ENCODE results near the gene SHPK.

The SHPK gene

GRCh38 chr17:3659541-3660111, 23.6 kb upstream of the SHPK start:
- no peak for DNase-seq

GRCh38 chr17:3658784-3659449, 22.9 kb upstream of the SHPK start:
- no peak for DNase-seq

- DNase-seq = no peak
Observed at GRCh38 chr17:3657874-3658783, 22.1 kb upstream of the SHPK start.

DNA sequence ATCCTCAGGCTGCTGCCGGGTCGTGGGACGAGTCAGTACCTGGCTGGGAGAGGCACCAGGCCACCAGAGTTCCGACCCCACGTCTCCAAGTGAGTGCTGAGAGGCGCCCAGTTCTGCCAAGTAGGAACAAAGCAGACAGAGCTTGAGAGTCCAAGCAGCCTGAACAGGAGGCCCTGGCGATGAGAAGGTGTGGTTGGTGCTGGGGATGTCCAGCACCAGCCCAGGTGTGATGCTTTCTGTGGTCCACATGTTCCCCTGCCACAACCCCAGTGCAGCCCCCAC, 21.5 kb upstream of the SHPK start:
- DNase-seq = no peak

DNA sequence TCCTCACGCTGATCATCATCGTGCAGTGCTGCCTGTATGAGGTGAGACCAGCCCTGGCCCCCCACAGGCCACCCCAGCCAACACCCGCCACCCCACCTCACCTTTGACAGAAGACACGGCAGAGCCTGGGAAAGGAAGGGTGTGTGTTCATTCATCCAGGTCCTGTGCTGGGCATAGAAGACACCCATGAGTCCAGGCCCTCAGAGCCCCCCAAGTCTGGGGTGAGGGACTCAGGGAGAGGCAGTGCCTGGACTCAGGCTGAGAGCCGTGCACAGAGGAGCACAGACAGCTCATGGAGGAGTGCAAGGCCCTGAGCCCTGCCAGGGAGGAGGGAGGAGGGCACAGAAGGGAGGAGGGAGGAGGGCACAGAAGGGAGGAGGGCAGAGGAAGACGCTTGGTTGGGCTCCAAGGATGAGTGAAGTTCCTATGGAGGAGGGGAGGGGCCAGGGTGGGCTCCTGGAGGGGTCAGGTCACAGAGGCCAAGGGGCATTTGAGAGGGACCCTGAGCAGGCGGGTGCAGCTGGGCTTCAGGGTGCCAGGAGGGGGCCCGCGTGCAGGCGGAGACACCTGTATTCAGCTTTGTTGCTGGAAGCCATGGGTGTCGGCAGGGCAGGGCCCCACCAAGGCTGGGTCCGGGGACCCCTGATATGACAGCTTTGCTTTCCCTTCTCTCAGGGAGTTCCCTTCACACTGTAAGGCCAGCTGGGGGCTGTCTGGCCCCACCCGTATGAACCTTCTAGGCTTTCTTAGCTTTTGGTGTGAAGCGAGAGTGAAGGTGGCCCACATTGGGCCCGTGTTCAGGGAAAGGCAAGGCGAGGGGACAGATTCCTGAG, 20.9 kb upstream of the SHPK start:
- no peak for DNase-seq

GRCh38 chr17:3656353-3656752, 20.3 kb upstream of the SHPK start:
- no peak for DNase-seq

GRCh38 chr17:3655766-3656165, 19.7 kb upstream of the SHPK start:
- no peak for DNase-seq

DNA sequence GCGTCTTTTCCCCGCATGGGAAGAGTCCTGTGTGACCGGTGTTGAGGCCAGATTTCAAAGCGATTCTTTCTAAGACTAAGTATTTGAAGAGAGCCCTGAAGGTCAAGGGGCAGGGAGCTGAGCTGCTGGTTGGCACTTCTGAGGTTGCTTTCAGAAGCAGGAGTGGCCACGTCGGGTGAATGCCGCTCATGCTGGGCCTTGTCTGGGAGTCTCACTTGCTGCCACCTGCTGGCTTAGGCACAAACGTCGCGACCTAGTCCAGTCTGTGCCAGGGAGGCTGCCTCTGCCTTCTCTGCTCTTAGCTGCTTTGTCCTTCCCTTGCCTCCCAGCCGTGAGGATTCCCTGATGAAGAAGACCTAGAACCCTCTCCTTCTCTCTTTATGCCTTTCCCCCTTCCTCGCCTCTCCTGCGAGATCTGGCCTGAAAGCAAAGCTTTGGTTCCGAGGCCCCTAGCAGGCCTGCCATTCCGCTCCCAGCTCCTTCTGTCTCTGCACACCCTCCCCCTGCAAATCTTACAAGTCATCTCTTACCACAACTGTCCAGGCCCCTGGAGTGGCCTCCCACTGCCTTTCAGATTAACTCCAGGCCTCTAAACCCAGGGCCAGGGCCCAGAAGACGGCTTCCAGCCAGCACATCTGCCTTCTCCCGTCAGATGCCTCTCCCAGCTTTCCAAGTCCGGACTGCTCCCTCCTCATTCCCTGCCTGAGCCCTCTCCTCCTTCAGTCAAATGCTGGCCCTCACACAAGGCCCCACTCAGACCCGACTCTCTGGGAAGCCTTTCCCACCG, 11.9 kb upstream of the SHPK start:
- DNase-seq = no peak

DNA sequence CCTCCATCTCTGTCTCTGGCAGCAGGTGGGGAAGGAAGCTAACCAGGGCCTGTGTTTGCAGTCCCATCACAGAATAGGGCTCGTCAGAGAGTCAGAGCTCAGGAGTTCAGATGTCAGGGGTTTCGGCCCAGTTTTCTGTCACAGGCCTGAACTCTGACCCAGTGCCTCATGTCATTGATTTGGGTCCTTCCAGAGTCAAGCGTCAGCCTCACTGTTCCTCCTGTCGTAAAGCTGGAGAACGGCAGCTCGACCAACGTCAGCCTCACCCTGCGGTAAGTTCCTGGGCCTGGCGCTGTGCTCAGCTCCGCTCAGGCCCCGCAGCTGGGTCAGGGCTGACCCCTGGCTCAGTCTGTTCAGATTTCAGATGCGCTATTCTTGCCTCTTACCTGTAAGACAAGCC, 11.2 kb upstream of the SHPK start:
- no peak for DNase-seq

DNA sequence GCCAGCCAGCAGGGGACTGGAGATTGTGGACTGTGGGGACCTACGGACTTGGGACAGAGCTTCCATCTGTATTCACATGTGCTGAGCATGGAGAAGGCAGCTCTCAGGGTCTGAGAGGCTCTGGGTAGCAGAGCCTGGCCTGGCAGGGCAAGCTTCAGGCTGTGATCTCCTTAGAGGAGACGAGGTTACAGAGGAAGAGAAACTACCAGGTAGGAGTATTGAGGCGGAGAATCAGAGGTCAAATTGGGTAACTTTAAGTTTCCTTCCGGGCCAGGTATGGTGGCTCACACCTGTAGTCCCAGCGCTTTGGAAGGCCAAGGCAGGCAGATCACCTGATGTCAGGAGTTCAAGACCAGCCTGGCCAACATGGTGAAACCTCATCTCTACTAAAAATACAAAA, 9.3 kb upstream of the SHPK start:
- no peak for DNase-seq

DNA sequence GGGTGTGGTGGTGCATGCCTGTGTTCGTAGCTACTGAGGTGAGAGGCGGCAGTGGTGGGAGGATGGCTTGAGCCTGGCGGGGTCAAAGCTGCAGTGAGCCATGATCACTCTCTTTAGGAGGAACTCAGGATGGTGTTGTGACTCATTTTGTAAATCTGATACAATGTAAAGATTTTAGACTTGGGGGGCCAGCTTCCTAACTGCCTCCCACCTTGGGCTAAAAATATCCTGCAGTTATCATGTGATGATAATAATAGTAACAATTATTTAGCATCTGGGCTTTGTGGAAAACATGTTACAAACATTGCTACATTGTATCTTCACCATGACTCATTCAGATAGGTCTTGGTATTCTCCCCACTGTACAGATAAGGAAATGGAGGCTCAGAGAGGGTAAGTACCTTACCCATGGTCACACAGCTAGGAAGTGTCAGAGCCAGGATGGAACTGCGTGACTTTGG, 7.9 kb upstream of the SHPK start:
- DNase-seq = no peak

DNA sequence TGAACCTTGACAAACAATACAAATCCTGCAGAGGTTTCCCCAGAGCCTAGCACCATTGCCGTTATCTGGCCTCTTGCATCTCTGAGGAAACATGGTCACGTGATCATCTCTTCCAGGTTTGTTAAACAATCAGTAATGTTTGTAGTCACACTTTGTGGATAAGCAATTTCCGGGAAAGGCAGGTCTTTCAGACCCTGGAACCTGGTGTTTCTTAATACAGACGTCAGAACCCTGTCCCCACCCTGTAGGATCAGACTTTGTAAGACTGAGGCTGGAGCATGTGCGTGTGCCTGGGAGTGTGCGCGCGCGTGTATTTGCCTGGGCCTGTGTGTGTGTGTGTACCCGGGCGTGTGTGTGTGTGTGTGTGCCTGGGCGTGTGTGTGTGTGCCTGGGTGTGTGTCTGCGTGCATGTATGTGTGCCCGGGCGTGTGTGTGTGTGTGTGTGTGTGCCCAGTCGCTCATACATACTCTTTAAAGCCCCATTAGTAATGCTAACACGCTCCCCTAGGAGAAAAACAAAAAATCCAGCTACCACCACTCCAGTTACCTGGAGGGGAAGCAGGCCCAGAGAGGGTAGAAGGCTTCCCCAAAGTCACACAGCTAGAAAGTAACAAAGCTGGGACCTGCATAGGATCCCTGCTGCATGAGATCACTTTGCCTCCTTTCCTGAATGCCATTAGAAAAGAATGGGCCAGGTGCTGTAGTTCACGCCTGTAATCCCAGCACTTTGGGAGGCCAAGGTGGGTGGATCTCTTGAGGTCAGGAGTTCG, 5.9 kb upstream of the SHPK start:
- DNase-seq = no peak

- DNase-seq = no peak
Observed at GRCh38 chr17:3641014-3641413, 5.0 kb upstream of the SHPK start.

DNA sequence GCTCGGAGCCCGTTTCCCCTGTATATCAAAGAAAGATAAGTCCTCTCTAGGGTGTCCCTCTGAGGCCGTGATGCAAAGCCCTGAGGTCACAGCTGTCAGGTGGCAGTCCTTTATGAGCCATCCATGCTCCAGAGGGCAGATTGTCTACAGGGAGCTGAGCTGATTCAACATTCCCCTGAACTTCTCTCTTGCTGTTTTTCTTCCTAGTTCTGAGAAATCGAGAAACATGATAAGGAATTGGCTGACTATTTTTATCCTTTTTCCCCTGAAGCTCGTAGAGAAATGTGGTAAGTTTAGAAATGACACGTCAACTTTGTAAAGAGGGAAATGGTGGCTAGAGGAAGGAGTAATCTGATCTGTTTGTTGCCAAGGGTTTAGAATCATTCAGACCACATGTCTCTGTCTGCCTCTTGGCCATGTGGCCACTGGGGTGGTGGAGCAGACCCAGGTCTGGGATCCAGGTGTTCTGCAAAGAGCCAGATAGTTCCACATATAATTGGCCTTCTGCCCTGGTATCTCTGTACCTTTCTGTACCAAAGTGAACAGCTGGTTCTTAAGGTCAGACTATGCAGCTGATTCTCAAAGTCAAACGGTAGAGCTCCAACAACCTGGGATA, 4.0 kb upstream of the SHPK start:
- DNase-seq = no peak

GRCh38 chr17:3636908-3637373, 891 bp upstream of the SHPK start:
- DNase-seq = no peak

DNA sequence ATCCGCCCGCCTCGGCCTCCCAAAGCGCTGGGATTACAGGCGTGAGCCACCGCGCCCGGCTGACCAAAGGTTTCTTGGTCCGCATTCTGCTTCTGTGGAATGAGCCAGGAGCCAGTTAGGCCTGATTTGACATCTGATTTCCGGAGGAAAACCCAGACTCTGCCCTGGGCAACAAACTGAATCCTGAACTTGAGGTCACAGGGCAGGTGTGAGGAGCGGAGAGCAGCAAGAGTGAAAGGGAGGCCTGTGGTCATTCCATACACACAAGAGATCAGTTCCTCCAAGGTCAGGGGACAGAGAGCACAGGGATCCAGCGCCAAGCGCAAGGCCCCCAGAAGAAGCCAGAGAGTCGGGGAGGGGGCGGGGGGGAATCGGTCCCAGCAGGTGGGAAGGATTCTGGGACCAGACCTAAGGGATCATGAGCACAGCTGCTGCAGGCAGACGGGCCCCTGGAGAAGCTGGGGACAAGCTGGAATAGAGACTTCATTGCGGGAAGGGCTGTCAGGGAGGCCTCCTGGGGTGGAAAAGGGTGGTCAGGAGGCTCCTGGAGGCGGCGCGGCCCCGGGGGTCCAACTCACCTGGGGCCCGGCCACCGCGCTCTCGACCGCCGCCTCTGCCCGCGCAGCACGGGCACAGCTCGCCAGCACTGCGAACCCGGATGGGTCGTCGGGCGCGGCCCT, 436 bp downstream of the SHPK start:
- no peak for DNase-seq

GRCh38 chr17:3632287-3632686, 3.8 kb downstream of the SHPK start:
- no peak for DNase-seq

GRCh38 chr17:3630781-3631180, 5.3 kb downstream of the SHPK start:
- no peak for DNase-seq

- no peak for DNase-seq
Observed at GRCh38 chr17:3627769-3628167, 8.3 kb downstream of the SHPK start.

Measured in NCI-H446 treated with DMSO at 0.1 percent for 48 hours (cell line).